SU-DHL-6 (cell line): ENCODE results near the gene BTBD9.

Experiments used
- H2AFZ ChIP-seq: fragments of 200-600 bp; sonication (generic); 2 replicates; pipeline ENCODE4 v1.6.1; 2014; ENCODE audit warnings: low read depth, mild to moderate bottlenecking, moderate library complexity, mixed read lengths, antibody characterized with exemption, low read length; ENCODE audit not compliant: severe bottlenecking
- H3F3A ChIP-seq: fragments of 200-600 bp; shearing (Covaris generic); 2 replicates; pipeline ENCODE4 v1.6.0; 2016; ENCODE audit warnings: antibody characterized with exemption, mild to moderate bottlenecking; ENCODE audit not compliant: insufficient read depth
- H3K27ac ChIP-seq: fragments of 200-600 bp; sonication (generic); 2 replicates; pipeline ENCODE4 v1.5.1; 2016; ENCODE audit warnings: low read depth, mild to moderate bottlenecking, low read length, moderate library complexity, mixed read lengths
- H3K27me3 ChIP-seq: fragments of 200-600 bp; sonication (generic), shearing (Covaris generic); 2 replicates; pipeline ENCODE4 v1.6.0; 2014; ENCODE audit warnings: mild to moderate bottlenecking, low read length
- H3K36me3 ChIP-seq: fragments of 200-600 bp; sonication (generic); 2 replicates; pipeline ENCODE4 v1.6.1; 2014; ENCODE audit warnings: mild to moderate bottlenecking, low read length, mixed read lengths
- H3K4me2 ChIP-seq: fragments of 300-600, 200-600 bp; shearing (Covaris generic), sonication (generic); 2 replicates; pipeline ENCODE4 v1.6.0; 2014; ENCODE audit warnings: low read length, low read depth, mild to moderate bottlenecking; ENCODE audit not compliant: poor library complexity, severe bottlenecking
- H3K4me3 ChIP-seq: fragments of 200-600 bp; sonication (generic); 2 replicates; pipeline ENCODE4 v1.5.1; 2014; ENCODE audit warnings: antibody characterized with exemption, low read length, mild to moderate bottlenecking, mixed read lengths; ENCODE audit not compliant: insufficient read depth, poor library complexity, severe bottlenecking
- H3K79me2 ChIP-seq: fragments of 200-600 bp; sonication (generic); 2 replicates; pipeline ENCODE4 v1.6.1; 2014; ENCODE audit warnings: mild to moderate bottlenecking, low read length, moderate library complexity; ENCODE audit not compliant: insufficient read depth
- H3K9ac ChIP-seq: fragments of 200-600 bp; sonication (generic); 2 replicates; pipeline ENCODE4 v1.7.0; 2014; ENCODE audit warnings: mild to moderate bottlenecking, low read length
- H3K9me2 ChIP-seq: fragments of 200-600 bp; sonication (generic); replicated peaks from 2 replicates; pipeline ENCODE4 v1.6.1; 2014; ENCODE audit warnings: low read length; ENCODE audit not compliant: insufficient read depth
- H3K9me3 ChIP-seq: fragments of 200-600 bp; sonication (generic); 2 replicates; pipeline ENCODE4 v1.6.1; 2014; ENCODE audit warnings: low read length, mixed read lengths; ENCODE audit not compliant: insufficient read depth
- H4K20me1 ChIP-seq: fragments of 200-600 bp; sonication (generic); 2 replicates; pipeline ENCODE4 v1.6.1; 2014; ENCODE audit warnings: low read depth, mild to moderate bottlenecking, antibody characterized with exemption, low read length, moderate library complexity, mixed read lengths
- EZH2phosphoT487 ChIP-seq: fragments of 200-600 bp; sonication (generic), shearing (Covaris generic); conservative IDR thresholded peaks from 2 replicates; pipeline ENCODE4 v1.6.1; 2018; ENCODE audit warnings: mild to moderate bottlenecking, antibody characterized with exemption, low read length, moderate library complexity, mixed read lengths
- TF ChIP-seq, protein P1 (sequence below): fragments of 200-600 bp; sonication (generic); IDR thresholded peaks from one replicate; pipeline ENCODE4 v1.5.1; 2017; ENCODE audit warnings: antibody characterized with exemption, mild to moderate bottlenecking, low read length, moderate library complexity; ENCODE audit not compliant: insufficient read depth, poor library complexity, severe bottlenecking

The BTBD9 gene

DNA sequence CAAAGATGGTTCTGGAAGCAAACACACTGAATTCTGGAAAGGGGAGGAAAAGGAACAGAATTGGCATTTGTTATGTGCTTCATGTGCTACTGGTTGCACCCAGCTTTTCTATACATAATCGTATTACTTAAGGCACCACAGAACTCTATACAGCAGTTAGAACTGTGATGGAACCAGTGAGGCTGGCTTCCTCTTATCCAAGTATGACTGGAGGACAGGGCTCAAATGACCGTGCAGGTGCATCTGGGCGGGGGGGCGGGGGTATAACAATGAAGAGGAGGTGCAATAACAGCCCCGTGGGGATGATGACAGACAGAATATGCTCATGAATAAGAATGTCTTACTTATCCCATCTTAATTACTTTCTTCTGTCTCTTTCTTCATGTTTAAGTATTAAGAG, 144.2 kb downstream of the BTBD9 start:
- H2AFZ ChIP-seq, result no peak overlapping the region
- H4K20me1 ChIP-seq, result no peaks in the 10 kb centered on the region
- H3K9me3 ChIP-seq, result no peaks in the 10 kb centered on the region
- no peak overlapping the region for H3K4me3 ChIP-seq
- H3K9ac ChIP-seq, result no peak overlapping the region
- H3K9me2 ChIP-seq, result no peaks in the 10 kb centered on the region
- H3K79me2 ChIP-seq, result no peaks in the 10 kb centered on the region
- H3K27me3 ChIP-seq, result no peaks in the 10 kb centered on the region
- H3K36me3 ChIP-seq, result no peaks in the 10 kb centered on the region
- H3K27ac ChIP-seq, result no peak overlapping the region
- no peaks in the 10 kb centered on the region for H3F3A ChIP-seq
- TF ChIP-seq, protein P1, sequence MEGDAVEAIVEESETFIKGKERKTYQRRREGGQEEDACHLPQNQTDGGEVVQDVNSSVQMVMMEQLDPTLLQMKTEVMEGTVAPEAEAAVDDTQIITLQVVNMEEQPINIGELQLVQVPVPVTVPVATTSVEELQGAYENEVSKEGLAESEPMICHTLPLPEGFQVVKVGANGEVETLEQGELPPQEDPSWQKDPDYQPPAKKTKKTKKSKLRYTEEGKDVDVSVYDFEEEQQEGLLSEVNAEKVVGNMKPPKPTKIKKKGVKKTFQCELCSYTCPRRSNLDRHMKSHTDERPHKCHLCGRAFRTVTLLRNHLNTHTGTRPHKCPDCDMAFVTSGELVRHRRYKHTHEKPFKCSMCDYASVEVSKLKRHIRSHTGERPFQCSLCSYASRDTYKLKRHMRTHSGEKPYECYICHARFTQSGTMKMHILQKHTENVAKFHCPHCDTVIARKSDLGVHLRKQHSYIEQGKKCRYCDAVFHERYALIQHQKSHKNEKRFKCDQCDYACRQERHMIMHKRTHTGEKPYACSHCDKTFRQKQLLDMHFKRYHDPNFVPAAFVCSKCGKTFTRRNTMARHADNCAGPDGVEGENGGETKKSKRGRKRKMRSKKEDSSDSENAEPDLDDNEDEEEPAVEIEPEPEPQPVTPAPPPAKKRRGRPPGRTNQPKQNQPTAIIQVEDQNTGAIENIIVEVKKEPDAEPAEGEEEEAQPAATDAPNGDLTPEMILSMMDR, result no peak
- no peak for TF ChIP-seq EZH2phosphoT487
- no peak overlapping the region for H3K4me2 ChIP-seq

DNA sequence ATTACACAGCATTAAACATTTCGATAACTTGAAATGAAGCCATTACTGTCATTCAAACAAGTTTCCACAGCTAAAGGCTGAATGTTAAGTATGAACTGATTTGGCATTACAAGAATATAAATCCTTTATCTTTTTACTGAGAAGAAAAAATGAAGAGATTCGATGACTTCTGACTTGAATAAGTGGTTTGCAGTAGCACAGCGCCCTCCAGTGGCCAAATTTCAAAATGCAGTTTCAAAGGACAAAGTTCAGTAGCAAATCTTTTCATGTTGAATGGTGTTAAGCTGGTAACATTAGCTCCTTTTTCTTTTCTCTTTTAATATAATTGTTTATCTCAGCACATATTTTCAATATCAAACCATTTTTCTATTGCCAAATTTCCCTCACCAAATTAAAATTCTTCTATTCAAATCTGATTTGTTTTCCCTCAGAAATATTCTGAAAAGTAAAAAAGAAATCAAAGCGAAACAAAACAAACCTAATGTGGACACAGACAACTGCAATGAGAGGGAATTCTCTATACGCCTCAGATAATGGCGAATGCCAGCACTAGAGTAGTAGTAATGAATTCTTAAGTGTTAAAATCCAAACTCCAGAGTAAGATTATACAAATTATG, 145.7 kb downstream of the BTBD9 start:
- Histone ChIP-seq H3K9me2 (no peaks in the 10 kb centered on the region), H3K9me3 (no peaks in the 10 kb centered on the region), H3K9ac (no peak overlapping the region), H4K20me1 (no peaks in the 10 kb centered on the region), H2AFZ (no peak overlapping the region), H3K4me3 (no peak overlapping the region), H3K27ac (no peak overlapping the region), H3K4me2 (no peak overlapping the region), H3K36me3 (no peaks in the 10 kb centered on the region), H3F3A (no peaks in the 10 kb centered on the region), H3K79me2 (no peaks in the 10 kb centered on the region), H3K27me3 (no peaks in the 10 kb centered on the region)
- TF ChIP-seq EZH2phosphoT487, result no peak
- TF ChIP-seq, protein P1, result peak; percentile 98

DNA sequence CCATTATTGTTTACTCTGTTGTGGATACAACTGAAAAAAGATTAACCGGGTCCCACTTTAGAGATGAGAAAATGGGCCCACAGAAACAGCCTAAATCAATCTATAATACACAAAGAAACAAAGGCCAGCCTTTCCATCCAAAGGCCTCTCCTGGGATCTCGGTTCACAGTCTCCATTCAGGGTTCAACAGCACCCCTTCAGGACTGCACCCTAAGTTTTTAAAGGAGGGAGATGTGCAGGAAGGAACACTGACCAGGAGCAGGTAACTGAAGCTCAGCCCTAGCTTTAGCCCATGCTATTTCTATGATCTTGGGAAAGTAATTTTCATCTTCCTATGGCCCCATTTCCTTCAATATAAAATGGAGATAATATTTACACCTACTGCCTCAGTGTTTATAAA, 147.7 kb downstream of the BTBD9 start:
- TF ChIP-seq, protein P1, result no peak
- TF ChIP-seq EZH2phosphoT487, result no peak
- H3K36me3 ChIP-seq, result no peaks in the 10 kb centered on the region
- no peak overlapping the region for H3K4me2 ChIP-seq
- no peaks in the 10 kb centered on the region for H3K9me2 ChIP-seq
- no peaks in the 10 kb centered on the region for H3K27me3 ChIP-seq
- no peaks in the 10 kb centered on the region for H3K9me3 ChIP-seq
- no peak overlapping the region for H3K27ac ChIP-seq
- H3K4me3 ChIP-seq, result no peak overlapping the region
- H4K20me1 ChIP-seq, result no peaks in the 10 kb centered on the region
- no peak overlapping the region for H2AFZ ChIP-seq
- no peak overlapping the region for H3K9ac ChIP-seq
- no peaks in the 10 kb centered on the region for H3F3A ChIP-seq
- no peaks in the 10 kb centered on the region for H3K79me2 ChIP-seq
